GM23338 (cell line): Measurements from ENCODE around the gene ADH5. TPM values are rescaled to one million over a fixed set of nuclear protein-coding genes. Genes with fewer than 3 reads are reported as not detected.

Source experiments
- ATAC-seq: fragments of 200-7000 bp; cut with Tn5 transposase; 3 replicates; pipeline ENCODE4 v1.9.1; 2020
- DNase-seq: peaks from one replicate; pipeline ENCODE4 v3.0.0-alpha.2; 2015; ENCODE audit warnings: low spot score
- H2AFZ ChIP-seq: fragments of 200-600 bp; sonication (generic); 2 replicates; pipeline ENCODE4 v1.8.0; 2016; ENCODE audit warnings: antibody characterized with exemption, mild to moderate bottlenecking, moderate library complexity
- H3F3A ChIP-seq: fragments of 200-600 bp; sonication (generic); replicated peaks from 2 replicates; pipeline ENCODE4 v1.8.0; 2017; ENCODE audit warnings: antibody characterized with exemption, mixed run types, low read depth
- H3K27ac ChIP-seq: fragments of 200-600 bp; sonication (generic); 2 replicates; pipeline ENCODE4 v1.6.1; 2016; ENCODE audit warnings: low read depth
- H3K27me3 ChIP-seq: fragments of 200-600 bp; sonication (generic); 2 replicates; pipeline ENCODE4 v1.8.0; 2016; ENCODE audit warnings: mild to moderate bottlenecking, mixed run types, moderate library complexity; ENCODE audit not compliant: insufficient read depth
- H3K36me3 ChIP-seq: fragments of 200-600 bp; sonication (generic); 2 replicates; pipeline ENCODE4 v1.8.0; 2016; ENCODE audit warnings: mild to moderate bottlenecking; ENCODE audit not compliant: insufficient read depth
- H3K4me1 ChIP-seq: fragments of 200-600 bp; sonication (generic); 2 replicates; pipeline ENCODE4 v1.8.0; 2016; ENCODE audit warnings: mild to moderate bottlenecking, moderate library complexity; ENCODE audit not compliant: insufficient read depth
- H3K4me2 ChIP-seq: fragments of 200-600 bp; sonication (generic); 2 replicates; pipeline ENCODE4 v1.7.1; 2017; ENCODE audit warnings: mixed run types
- H3K4me3 ChIP-seq: fragments of 200-600 bp; sonication (generic); 2 replicates; pipeline ENCODE4 v1.6.1; 2016; ENCODE audit warnings: mixed run types
- H3K79me2 ChIP-seq: fragments of 200-600 bp; sonication (generic); replicated peaks from 2 replicates; pipeline ENCODE4 v1.8.0; 2017; ENCODE audit warnings: mild to moderate bottlenecking; ENCODE audit not compliant: insufficient read depth
- H3K9me2 ChIP-seq: fragments of 200-600 bp; sonication (generic); 2 replicates; pipeline ENCODE4 v1.8.0; 2017; ENCODE audit not compliant: insufficient read depth
- H4K20me1 ChIP-seq: fragments of 200-600 bp; sonication (generic); replicated peaks from 2 replicates; pipeline ENCODE4 v1.8.0; 2017; ENCODE audit warnings: mild to moderate bottlenecking; ENCODE audit not compliant: insufficient read depth
- H3K27ac Mint-ChIP-seq: 2 replicates; pipeline ENCODE4 v1.8.0; 2020; ENCODE audit warnings: inconsistent platforms, mild to moderate bottlenecking, moderate library complexity, mixed read lengths
- H3K27me3 Mint-ChIP-seq: 3 replicates; pipeline ENCODE4 v1.8.0; 2022; ENCODE audit warnings: low read depth, mild to moderate bottlenecking, moderate library complexity, mixed read lengths, inconsistent platforms; ENCODE audit not compliant: insufficient read depth, poor library complexity
- H3K36me3 Mint-ChIP-seq: 3 replicates; pipeline ENCODE4 v1.8.0; 2021; ENCODE audit warnings: low read depth, mild to moderate bottlenecking, inconsistent platforms, moderate library complexity, mixed read lengths
- H3K4me1 Mint-ChIP-seq: 3 replicates; pipeline ENCODE4 v1.8.0; 2020; ENCODE audit warnings: mild to moderate bottlenecking, inconsistent platforms, mixed read lengths
- H3K4me3 Mint-ChIP-seq: 3 replicates; pipeline ENCODE4 v1.8.0; 2021; ENCODE audit warnings: moderate library complexity, mild to moderate bottlenecking, inconsistent platforms, mixed read lengths
- H3K9me3 Mint-ChIP-seq: 3 replicates; pipeline ENCODE4 v1.8.0; 2020; ENCODE audit warnings: moderate library complexity, mild to moderate bottlenecking, inconsistent platforms, mixed read lengths
- CREB1 ChIP-seq: fragments of 250-450 bp; sonication (Bioruptor Pico); IDR thresholded peaks from 2 replicates; pipeline ENCODE4 v1.5.0; 2020; ENCODE audit warnings: low read depth, mild to moderate bottlenecking, moderate library complexity
- EZH2 ChIP-seq: fragments of 200-600 bp; sonication (generic); IDR thresholded peaks from one replicate; pipeline ENCODE4 v1.8.0; 2017; ENCODE audit warnings: antibody characterized with exemption, mild to moderate bottlenecking, low read depth; ENCODE audit not compliant: unreplicated experiment
- EZH2phosphoT487 ChIP-seq: fragments of 200-600 bp; sonication (generic); IDR thresholded peaks from one replicate; pipeline ENCODE4 v1.8.1; 2018; ENCODE audit warnings: antibody characterized with exemption; ENCODE audit not compliant: unreplicated experiment
- JUNB ChIP-seq: IDR thresholded peaks from one replicate; pipeline ENCODE4 v1.6.1; 2016; ENCODE audit warnings: antibody characterized with exemption; ENCODE audit not compliant: unreplicated experiment
- NANOG ChIP-seq: IDR thresholded peaks from 2 replicates; pipeline ENCODE4 v1.6.1; 2016; ENCODE audit warnings: antibody characterized with exemption, borderline replicate concordance
- STAT1 ChIP-seq: IDR thresholded peaks from one replicate; pipeline ENCODE4 v1.6.1; 2016; ENCODE audit warnings: antibody characterized with exemption; ENCODE audit not compliant: unreplicated experiment
- ZNF114 ChIP-seq: fragments of 250-450 bp; sonication (Bioruptor Pico); IDR thresholded peaks from 2 replicates; pipeline ENCODE4 v1.5.0; 2020; ENCODE audit warnings: mild to moderate bottlenecking, moderate library complexity
- ZNF331 ChIP-seq: fragments of 250-450 bp; sonication (Bioruptor Pico); IDR thresholded peaks from 2 replicates; pipeline ENCODE4 v1.5.0; 2020; ENCODE audit warnings: low read depth, mild to moderate bottlenecking, moderate library complexity
- polyA plus RNA-seq: library from polyadenylated mRNA; unstranded; fragments of >200 nt; fragmentation: Nextera tagmentation; extraction: Ambion mirVana; gene quantifications from 2 replicates; pipeline ENCODE4 v1.2.1, GENCODE V29; 2016
- total RNA-seq: library from RNA; depleted of rRNA; stranded (reverse); fragments of >200 nt; shearing (Covaris generic); gene quantifications from 2 replicates; pipeline ENCODE4 v1.2.3, GENCODE V29; 2014
- TF ChIP-seq, protein P1 (sequence below), 2 experiments: fragments of 200-600 bp in 1 of 2; sonication (generic) in 1 of 2; conservative IDR thresholded peaks; 2 replicates each; pipeline versions ENCODE4 v1.5.1 to v1.6.1; 2016 to 2017; ENCODE audit warnings: antibody characterized with exemption in 2 of 2, low read depth in 2 of 2, mild to moderate bottlenecking in 2 of 2, moderate library complexity in 1 of 2
- TF ChIP-seq, protein P2 (sequence below): IDR thresholded peaks from 2 replicates; pipeline ENCODE4 v1.6.1; 2016; ENCODE audit warnings: antibody characterized with exemption
- TF ChIP-seq, protein P3 (sequence below): fragments of 250-450 bp; sonication (Bioruptor Pico); IDR thresholded peaks from 2 replicates; pipeline ENCODE4 v1.5.0; 2020; ENCODE audit warnings: mild to moderate bottlenecking, moderate library complexity

Gene ADH5
- total and polyA plus RNA-seq, 2 experiments from 2014 or later = 224 to 250 TPM

DNA sequence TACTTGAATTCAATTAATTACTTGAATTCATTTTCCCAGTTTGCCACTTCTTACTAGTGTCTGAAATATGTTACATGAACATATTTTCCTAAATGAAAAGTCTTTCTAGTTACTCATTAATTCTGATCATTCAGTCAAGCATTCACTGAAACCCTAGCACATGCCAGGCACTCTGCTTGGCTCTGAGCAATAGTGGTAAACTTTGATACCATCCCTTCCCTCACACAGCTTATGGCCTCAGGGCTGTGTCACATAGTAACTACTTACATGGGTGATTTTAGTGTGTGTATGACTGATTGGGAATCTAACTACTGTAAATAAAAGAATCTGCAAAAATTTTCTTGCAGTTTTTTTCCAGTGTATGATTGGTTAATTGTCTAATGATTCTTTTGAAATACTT is 60.4 kb downstream of the ADH5 start:
- no peaks in the 10 kb centered on the region for H3K9me3 Mint-ChIP-seq
- H3K4me2 ChIP-seq = no peak overlapping the region
- peaks cover 41% of the 10 kb centered on the region for H4K20me1 ChIP-seq
- ATAC-seq (no peak), DNase-seq (no peak)
- H3K27me3 Mint-ChIP-seq = peaks cover 2% of the 10 kb centered on the region
- peaks cover 100% of the 10 kb centered on the region for H3K79me2 ChIP-seq
- H3K4me3 Mint-ChIP-seq = no peak overlapping the region
- H3K27me3 ChIP-seq = no peaks in the 10 kb centered on the region
- H3K4me1 Mint-ChIP-seq = peaks cover 68% of the 10 kb centered on the region
- TF ChIP-seq EZH2phosphoT487 = no peak
- TF ChIP-seq JUNB = no peak
- no peak for TF ChIP-seq EZH2
- no peak for TF ChIP-seq ZNF114 (CRISPR knock-in tag)
- TF ChIP-seq ZNF331 (CRISPR knock-in tag) = no peak
- no peak for TF ChIP-seq NANOG
- TF ChIP-seq, protein P1, sequence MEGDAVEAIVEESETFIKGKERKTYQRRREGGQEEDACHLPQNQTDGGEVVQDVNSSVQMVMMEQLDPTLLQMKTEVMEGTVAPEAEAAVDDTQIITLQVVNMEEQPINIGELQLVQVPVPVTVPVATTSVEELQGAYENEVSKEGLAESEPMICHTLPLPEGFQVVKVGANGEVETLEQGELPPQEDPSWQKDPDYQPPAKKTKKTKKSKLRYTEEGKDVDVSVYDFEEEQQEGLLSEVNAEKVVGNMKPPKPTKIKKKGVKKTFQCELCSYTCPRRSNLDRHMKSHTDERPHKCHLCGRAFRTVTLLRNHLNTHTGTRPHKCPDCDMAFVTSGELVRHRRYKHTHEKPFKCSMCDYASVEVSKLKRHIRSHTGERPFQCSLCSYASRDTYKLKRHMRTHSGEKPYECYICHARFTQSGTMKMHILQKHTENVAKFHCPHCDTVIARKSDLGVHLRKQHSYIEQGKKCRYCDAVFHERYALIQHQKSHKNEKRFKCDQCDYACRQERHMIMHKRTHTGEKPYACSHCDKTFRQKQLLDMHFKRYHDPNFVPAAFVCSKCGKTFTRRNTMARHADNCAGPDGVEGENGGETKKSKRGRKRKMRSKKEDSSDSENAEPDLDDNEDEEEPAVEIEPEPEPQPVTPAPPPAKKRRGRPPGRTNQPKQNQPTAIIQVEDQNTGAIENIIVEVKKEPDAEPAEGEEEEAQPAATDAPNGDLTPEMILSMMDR (conservative IDR thresholded peaks at IDR 0.05; ENCODE audit: low read depth in 2 of 2) = no peak
- TF ChIP-seq CREB1 (CRISPR knock-in tag) = no peak
- TF ChIP-seq, protein P2, sequence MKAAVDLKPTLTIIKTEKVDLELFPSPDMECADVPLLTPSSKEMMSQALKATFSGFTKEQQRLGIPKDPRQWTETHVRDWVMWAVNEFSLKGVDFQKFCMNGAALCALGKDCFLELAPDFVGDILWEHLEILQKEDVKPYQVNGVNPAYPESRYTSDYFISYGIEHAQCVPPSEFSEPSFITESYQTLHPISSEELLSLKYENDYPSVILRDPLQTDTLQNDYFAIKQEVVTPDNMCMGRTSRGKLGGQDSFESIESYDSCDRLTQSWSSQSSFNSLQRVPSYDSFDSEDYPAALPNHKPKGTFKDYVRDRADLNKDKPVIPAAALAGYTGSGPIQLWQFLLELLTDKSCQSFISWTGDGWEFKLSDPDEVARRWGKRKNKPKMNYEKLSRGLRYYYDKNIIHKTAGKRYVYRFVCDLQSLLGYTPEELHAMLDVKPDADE = no peak
- TF ChIP-seq, protein P3, sequence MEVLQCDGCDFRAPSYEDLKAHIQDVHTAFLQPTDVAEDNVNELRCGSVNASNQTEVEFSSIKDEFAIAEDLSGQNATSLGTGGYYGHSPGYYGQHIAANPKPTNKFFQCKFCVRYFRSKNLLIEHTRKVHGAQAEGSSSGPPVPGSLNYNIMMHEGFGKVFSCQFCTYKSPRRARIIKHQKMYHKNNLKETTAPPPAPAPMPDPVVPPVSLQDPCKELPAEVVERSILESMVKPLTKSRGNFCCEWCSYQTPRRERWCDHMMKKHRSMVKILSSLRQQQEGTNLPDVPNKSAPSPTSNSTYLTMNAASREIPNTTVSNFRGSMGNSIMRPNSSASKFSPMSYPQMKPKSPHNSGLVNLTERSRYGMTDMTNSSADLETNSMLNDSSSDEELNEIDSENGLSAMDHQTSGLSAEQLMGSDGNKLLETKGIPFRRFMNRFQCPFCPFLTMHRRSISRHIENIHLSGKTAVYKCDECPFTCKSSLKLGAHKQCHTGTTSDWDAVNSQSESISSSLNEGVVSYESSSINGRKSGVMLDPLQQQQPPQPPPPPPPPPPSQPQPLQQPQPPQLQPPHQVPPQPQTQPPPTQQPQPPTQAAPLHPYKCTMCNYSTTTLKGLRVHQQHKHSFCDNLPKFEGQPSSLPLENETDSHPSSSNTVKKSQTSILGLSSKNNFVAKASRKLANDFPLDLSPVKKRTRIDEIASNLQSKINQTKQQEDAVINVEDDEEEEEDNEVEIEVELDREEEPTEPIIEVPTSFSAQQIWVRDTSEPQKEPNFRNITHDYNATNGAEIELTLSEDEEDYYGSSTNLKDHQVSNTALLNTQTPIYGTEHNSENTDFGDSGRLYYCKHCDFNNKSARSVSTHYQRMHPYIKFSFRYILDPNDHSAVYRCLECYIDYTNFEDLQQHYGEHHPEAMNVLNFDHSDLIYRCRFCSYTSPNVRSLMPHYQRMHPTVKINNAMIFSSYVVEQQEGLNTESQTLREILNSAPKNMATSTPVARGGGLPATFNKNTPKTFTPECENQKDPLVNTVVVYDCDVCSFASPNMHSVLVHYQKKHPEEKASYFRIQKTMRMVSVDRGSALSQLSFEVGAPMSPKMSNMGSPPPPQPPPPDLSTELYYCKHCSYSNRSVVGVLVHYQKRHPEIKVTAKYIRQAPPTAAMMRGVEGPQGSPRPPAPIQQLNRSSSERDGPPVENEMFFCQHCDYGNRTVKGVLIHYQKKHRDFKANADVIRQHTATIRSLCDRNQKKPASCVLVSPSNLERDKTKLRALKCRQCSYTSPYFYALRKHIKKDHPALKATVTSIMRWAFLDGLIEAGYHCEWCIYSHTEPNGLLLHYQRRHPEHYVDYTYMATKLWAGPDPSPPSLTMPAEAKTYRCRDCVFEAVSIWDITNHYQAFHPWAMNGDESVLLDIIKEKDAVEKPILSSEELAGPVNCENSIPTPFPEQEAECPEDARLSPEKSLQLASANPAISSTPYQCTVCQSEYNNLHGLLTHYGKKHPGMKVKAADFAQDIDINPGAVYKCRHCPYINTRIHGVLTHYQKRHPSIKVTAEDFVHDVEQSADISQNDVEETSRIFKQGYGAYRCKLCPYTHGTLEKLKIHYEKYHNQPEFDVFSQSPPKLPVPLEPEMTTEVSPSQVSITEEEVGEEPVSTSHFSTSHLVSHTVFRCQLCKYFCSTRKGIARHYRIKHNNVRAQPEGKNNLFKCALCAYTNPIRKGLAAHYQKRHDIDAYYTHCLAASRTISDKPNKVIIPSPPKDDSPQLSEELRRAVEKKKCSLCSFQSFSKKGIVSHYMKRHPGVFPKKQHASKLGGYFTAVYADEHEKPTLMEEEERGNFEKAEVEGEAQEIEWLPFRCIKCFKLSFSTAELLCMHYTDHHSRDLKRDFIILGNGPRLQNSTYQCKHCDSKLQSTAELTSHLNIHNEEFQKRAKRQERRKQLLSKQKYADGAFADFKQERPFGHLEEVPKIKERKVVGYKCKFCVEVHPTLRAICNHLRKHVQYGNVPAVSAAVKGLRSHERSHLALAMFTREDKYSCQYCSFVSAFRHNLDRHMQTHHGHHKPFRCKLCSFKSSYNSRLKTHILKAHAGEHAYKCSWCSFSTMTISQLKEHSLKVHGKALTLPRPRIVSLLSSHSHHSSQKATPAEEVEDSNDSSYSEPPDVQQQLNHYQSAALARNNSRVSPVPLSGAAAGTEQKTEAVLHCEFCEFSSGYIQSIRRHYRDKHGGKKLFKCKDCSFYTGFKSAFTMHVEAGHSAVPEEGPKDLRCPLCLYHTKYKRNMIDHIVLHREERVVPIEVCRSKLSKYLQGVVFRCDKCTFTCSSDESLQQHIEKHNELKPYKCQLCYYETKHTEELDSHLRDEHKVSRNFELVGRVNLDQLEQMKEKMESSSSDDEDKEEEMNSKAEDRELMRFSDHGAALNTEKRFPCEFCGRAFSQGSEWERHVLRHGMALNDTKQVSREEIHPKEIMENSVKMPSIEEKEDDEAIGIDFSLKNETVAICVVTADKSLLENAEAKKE (CRISPR knock-in tag) = no peak
- no peak for TF ChIP-seq STAT1
- H3K27ac Mint-ChIP-seq = no peak overlapping the region
- H3K36me3 ChIP-seq = no peaks in the 10 kb centered on the region
- H3K4me3 ChIP-seq = no peak overlapping the region
- H3K27ac ChIP-seq = no peak overlapping the region
- H2AFZ ChIP-seq = no peak overlapping the region
- peaks cover 11% of the 10 kb centered on the region for H3K36me3 Mint-ChIP-seq
- H3K9me2 ChIP-seq = no peaks in the 10 kb centered on the region
- H3F3A ChIP-seq = no peaks in the 10 kb centered on the region
- H3K4me1 ChIP-seq = peaks cover 45% of the 10 kb centered on the region
